H1 (cell line): Measurements from ENCODE around the gene ZNF622.

Experiments
- CBX5 ChIP-seq: fragments of 300-800, 300-1000 bp; sonication (generic); IDR thresholded peaks from 2 replicates; pipeline ENCODE4 v1.7.1; 2016; ENCODE audit warnings: antibody characterized with exemption, low read length, low read depth
- POLR2AphosphoS5 ChIP-seq: IDR thresholded peaks from 2 replicates; pipeline ENCODE4 v1.6.1; 2011; ENCODE audit warnings: low read depth, low read length
- TF ChIP-seq, protein P1 (sequence below), 3 experiments: IDR thresholded peaks; 1 replicate in 2 of 3; 2 replicates in 1 of 3; pipeline versions ENCODE4 v1.5.1 to v1.6.1; 2011; ENCODE audit warnings: low read length in 3 of 3, mild to moderate bottlenecking in 3 of 3, inconsistent platforms in 2 of 3, low read depth in 1 of 3, moderate library complexity in 1 of 3; ENCODE audit not compliant: insufficient read depth in 1 of 3; ENCODE audit errors: control extremely low read depth in 1 of 3

DNA sequence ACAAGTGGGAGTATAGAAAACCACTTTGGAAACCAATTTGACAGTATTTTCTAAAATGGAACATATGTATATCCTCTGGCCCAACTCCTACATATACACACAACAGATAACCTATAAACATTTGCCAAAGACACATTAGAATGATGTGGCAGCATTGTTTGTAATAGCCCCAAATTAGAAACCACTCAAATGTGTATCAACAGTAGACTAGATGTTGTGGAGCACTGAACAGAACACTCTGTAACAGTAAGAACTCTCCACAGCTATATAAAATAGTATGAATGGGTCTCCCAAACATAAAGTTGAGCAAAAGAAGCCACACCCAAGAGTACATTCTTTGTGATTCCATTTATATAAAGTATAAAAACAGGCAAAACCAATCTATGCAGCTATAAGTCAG, 6.1 kb downstream of the ZNF622 start:
- TF ChIP-seq, protein P1, sequence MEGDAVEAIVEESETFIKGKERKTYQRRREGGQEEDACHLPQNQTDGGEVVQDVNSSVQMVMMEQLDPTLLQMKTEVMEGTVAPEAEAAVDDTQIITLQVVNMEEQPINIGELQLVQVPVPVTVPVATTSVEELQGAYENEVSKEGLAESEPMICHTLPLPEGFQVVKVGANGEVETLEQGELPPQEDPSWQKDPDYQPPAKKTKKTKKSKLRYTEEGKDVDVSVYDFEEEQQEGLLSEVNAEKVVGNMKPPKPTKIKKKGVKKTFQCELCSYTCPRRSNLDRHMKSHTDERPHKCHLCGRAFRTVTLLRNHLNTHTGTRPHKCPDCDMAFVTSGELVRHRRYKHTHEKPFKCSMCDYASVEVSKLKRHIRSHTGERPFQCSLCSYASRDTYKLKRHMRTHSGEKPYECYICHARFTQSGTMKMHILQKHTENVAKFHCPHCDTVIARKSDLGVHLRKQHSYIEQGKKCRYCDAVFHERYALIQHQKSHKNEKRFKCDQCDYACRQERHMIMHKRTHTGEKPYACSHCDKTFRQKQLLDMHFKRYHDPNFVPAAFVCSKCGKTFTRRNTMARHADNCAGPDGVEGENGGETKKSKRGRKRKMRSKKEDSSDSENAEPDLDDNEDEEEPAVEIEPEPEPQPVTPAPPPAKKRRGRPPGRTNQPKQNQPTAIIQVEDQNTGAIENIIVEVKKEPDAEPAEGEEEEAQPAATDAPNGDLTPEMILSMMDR (IDR thresholded peaks at IDR 0.05; ENCODE audit: control extremely low read depth in 1 of 3, insufficient read depth in 1 of 3, low read depth in 1 of 3, low read length in 3 of 3): no peak
- TF ChIP-seq POLR2AphosphoS5 (no peak), CBX5 (no peak)
